KMS-11 (cell line): ENCODE results near the gene LMO1.
A peak's percentile ranks its signal among the peaks of the same experiment; 100 is the strongest.

Source experiments
- H2AFZ ChIP-seq: fragments of 200-600 bp; sonication (generic); 2 replicates; pipeline ENCODE4 v1.6.1; 2016; ENCODE audit warnings: antibody characterized with exemption, mixed run types, low read depth
- H3K27ac ChIP-seq: fragments of 200-600 bp; sonication (generic); 2 replicates; pipeline ENCODE4 v1.6.1; 2016; ENCODE audit warnings: mild to moderate bottlenecking, mixed run types
- H3K27me3 ChIP-seq: fragments of 200-600 bp; sonication (generic); 2 replicates; pipeline ENCODE4 v1.6.1; 2017; ENCODE audit warnings: mild to moderate bottlenecking, low read depth, mixed run types, moderate library complexity; ENCODE audit not compliant: insufficient read depth
- H3K36me3 ChIP-seq: fragments of 200-600 bp; sonication (generic); 2 replicates; pipeline ENCODE4 v1.6.1; 2017; ENCODE audit warnings: mild to moderate bottlenecking, mixed run types; ENCODE audit not compliant: insufficient read depth
- H3K4me1 ChIP-seq: fragments of 200-600 bp; sonication (generic); 2 replicates; pipeline ENCODE4 v1.6.1; 2016; ENCODE audit warnings: mild to moderate bottlenecking, low read depth, mixed run types; ENCODE audit not compliant: poor library complexity, severe bottlenecking
- H3K4me2 ChIP-seq: fragments of 200-600 bp; sonication (generic); 2 replicates; pipeline ENCODE4 v1.7.0; 2016; ENCODE audit warnings: mild to moderate bottlenecking, mixed run types
- H3K4me3 ChIP-seq: fragments of 200-600 bp; sonication (generic); IDR thresholded peaks from 2 replicates; pipeline ENCODE4 v1.6.1; 2017; ENCODE audit warnings: low read depth, low read length, mixed read lengths; ENCODE audit not compliant: insufficient read depth
- H3K79me2 ChIP-seq: fragments of 200-600 bp; sonication (generic); 2 replicates; pipeline ENCODE4 v1.6.1; 2016; ENCODE audit warnings: low read depth, mixed run types; ENCODE audit not compliant: insufficient read depth
- H3K9ac ChIP-seq: fragments of 200-600 bp; sonication (generic); 2 replicates; pipeline ENCODE4 v1.6.1; 2016; ENCODE audit warnings: mild to moderate bottlenecking, mixed run types
- H4K20me1 ChIP-seq: fragments of 200-600 bp; sonication (generic); 2 replicates; pipeline ENCODE4 v1.6.1; 2016; ENCODE audit warnings: mild to moderate bottlenecking, mixed run types; ENCODE audit not compliant: insufficient read depth
- TF ChIP-seq, protein P1 (sequence below): fragments of 200-600 bp; sonication (generic); conservative IDR thresholded peaks from 2 replicates; pipeline ENCODE4 v1.6.1; 2017; ENCODE audit warnings: low read depth, mild to moderate bottlenecking, antibody characterized with exemption, low read length, moderate library complexity, mixed read lengths

The LMO1 gene

DNA sequence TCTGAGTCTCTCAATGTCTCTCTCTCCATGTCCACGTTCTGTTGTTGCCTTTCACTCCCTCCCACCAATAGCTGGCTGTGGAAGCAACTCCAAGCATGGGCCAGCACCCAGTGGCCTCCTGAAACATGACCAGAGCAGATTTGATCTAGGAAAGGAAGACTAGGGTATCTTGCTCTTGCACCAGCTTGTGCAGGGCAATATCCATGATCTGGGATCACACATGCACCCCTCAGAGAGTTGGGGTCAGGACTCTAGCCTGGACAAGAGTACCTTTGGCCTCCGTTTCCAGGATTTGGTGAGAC is 60.3 kb downstream of the LMO1 start:
- peaks cover 7% of the 10 kb centered on the region for H3K4me1 ChIP-seq
- H2AFZ ChIP-seq = no peak overlapping the region
- H3K36me3 ChIP-seq = no peaks in the 10 kb centered on the region
- no peak overlapping the region for H3K4me2 ChIP-seq
- no peaks in the 10 kb centered on the region for H4K20me1 ChIP-seq
- H3K9ac ChIP-seq = no peak overlapping the region
- TF ChIP-seq, protein P1, sequence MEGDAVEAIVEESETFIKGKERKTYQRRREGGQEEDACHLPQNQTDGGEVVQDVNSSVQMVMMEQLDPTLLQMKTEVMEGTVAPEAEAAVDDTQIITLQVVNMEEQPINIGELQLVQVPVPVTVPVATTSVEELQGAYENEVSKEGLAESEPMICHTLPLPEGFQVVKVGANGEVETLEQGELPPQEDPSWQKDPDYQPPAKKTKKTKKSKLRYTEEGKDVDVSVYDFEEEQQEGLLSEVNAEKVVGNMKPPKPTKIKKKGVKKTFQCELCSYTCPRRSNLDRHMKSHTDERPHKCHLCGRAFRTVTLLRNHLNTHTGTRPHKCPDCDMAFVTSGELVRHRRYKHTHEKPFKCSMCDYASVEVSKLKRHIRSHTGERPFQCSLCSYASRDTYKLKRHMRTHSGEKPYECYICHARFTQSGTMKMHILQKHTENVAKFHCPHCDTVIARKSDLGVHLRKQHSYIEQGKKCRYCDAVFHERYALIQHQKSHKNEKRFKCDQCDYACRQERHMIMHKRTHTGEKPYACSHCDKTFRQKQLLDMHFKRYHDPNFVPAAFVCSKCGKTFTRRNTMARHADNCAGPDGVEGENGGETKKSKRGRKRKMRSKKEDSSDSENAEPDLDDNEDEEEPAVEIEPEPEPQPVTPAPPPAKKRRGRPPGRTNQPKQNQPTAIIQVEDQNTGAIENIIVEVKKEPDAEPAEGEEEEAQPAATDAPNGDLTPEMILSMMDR = no peak
- no peaks in the 10 kb centered on the region for H3K27me3 ChIP-seq
- no peak overlapping the region for H3K4me3 ChIP-seq
- no peak overlapping the region for H3K27ac ChIP-seq
- H3K79me2 ChIP-seq = no peaks in the 10 kb centered on the region

DNA sequence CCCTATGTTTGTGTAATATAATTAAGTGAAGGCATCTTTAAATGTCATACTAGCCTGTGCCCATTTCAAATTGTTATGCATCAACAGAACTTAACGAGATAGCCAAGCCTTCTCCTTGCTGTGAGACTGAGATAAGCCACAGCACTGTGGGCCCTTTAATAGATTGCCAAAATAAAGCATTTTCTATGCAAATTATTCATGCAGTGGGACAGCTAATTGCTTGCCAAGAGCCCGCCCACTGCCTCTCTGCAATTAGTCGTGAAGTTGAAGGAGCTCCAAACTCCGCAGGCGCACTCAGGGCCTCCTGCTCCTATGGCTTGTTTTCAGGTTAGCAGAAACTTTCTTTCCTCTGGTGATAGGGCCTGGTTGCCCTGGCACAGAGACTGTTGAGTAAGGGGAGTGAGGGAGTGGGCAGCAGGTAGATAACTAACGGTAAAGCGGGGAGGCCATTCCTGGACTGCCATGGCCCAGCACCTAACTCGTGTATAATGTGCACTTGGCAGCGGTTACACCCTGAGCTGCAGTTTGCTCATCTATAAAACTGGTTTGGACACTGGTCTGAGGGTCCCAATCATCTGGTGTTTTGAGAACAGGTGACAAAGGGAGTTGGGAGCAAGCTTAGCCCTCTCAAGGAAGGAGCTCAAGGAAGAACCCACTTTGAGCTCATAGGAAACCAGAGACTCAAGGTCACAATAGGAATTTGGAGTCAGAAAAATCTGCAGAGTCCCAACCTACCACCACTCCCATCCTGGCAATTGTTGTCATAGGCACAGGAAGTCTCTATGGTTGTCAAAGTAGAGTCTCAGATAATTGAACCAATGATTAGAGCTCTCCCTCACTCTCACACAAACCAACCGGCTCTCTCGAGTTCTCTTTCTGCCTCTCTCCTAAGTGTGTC is 60.9 kb downstream of the LMO1 start:
- H3K36me3 ChIP-seq = no peaks in the 10 kb centered on the region
- H3K79me2 ChIP-seq = no peaks in the 10 kb centered on the region
- peaks cover 7% of the 10 kb centered on the region for H3K4me1 ChIP-seq
- no peak overlapping the region for H3K4me3 ChIP-seq
- H4K20me1 ChIP-seq = no peaks in the 10 kb centered on the region
- H3K4me2 ChIP-seq = no peak overlapping the region
- H3K27me3 ChIP-seq = no peaks in the 10 kb centered on the region
- no peak overlapping the region for H2AFZ ChIP-seq
- TF ChIP-seq, protein P1 = no peak
- no peak overlapping the region for H3K9ac ChIP-seq
- H3K27ac ChIP-seq = no peak overlapping the region

DNA sequence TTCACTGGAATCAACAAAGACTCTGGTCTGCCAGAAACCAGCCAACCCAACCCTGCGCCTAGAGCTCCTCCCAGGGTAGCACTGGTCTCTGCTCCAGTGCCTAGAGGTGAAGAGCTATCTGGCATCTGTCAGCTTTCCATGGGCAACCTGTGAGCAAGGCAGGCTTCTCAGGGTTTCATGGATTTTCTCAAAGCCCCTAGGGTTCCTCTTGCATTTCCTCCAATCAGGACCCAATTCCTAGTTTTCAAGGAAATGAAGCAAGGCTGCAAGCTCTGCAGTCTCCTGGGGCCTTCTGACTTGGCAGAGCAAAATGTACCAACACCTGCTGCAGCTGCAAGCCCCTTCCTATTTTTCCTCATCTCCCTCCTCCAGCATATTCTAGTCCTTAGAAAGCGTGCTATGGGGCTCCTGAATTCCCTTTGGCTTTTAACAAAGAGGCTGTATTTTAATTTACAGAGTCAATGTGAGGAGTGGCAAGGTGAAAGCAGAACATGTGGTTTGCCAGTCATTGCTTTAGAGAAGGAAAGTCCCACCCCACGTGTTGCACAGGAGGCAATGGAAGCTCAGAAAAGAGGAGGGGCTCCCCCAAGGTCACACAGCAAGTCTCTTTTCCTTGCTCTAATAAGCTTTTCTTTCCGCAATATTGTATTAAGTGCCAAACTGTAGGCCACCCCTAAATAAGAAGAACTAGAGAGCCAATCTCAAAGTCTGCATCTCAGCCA is 61.9 kb downstream of the LMO1 start:
- Histone ChIP-seq H2AFZ (peak overlapping the region; percentile 52; the same call in 1 of the 2 replicates), H3K9ac (no peak overlapping the region), H3K4me1 (peaks cover 7% of the 10 kb centered on the region), H3K79me2 (no peaks in the 10 kb centered on the region), H3K4me3 (no peak overlapping the region), H3K27me3 (no peaks in the 10 kb centered on the region), H3K4me2 (no peak overlapping the region), H3K27ac (no peak overlapping the region), H3K36me3 (no peaks in the 10 kb centered on the region), H4K20me1 (no peaks in the 10 kb centered on the region)
- TF ChIP-seq, protein P1 = no peak

DNA sequence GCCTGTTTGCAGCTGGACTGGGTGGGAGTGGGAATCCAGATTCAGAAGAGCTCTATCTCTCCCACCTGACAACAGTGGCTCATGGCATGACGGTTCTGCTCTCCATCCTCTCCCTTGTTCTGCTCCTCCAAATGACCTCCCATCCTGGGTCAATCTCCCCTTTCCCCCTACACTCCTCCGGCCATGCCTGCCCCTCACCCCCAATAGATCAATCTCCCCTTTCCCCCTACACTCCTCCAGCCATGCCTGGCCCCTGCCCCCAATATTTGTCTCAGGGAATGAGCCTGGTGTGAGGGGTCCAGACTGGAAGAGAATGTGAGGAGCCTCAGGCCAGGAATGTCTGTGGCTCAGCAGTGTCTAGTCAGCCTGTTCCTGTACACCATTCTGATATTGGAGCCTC is 64.0 kb downstream of the LMO1 start:
- TF ChIP-seq, protein P1 = no peak
- no peak overlapping the region for H3K9ac ChIP-seq
- H3K27me3 ChIP-seq = no peaks in the 10 kb centered on the region
- peaks cover 7% of the 10 kb centered on the region for H3K4me1 ChIP-seq
- no peak overlapping the region for H3K4me2 ChIP-seq
- H3K4me3 ChIP-seq = no peak overlapping the region
- H3K27ac ChIP-seq = no peak overlapping the region
- no peak overlapping the region for H2AFZ ChIP-seq
- H4K20me1 ChIP-seq = no peaks in the 10 kb centered on the region
- no peaks in the 10 kb centered on the region for H3K79me2 ChIP-seq
- H3K36me3 ChIP-seq = no peaks in the 10 kb centered on the region
